T follicular helper cell (primary cell): ENCODE data around the gene ALDH3B2.
"Not testable (repeated sequence)": the region's sequence is repeated elsewhere in the genome, so short reads cannot be mapped to it uniquely, and the experiment has no call there.

ENCODE experiments used
- DNase-seq: peaks from one replicate; pipeline ENCODE4 v3.0.0-alpha.2; 2020; ENCODE audit warnings: low read depth
- total RNA-seq, 2 experiments: gene quantifications; one replicate each; lab custom pipeline; 2026; lab: John Stamatoyannopoulos, UW

Gene ALDH3B2, protein sequence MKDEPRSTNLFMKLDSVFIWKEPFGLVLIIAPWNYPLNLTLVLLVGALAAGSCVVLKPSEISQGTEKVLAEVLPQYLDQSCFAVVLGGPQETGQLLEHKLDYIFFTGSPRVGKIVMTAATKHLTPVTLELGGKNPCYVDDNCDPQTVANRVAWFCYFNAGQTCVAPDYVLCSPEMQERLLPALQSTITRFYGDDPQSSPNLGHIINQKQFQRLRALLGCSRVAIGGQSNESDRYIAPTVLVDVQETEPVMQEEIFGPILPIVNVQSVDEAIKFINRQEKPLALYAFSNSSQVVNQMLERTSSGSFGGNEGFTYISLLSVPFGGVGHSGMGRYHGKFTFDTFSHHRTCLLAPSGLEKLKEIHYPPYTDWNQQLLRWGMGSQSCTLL
- total RNA-seq, result 0 reads per million in 2 experiments

GRCh38 chr11:67674442-67674871, at the start of gene ALDH3B2:
TSS of gene ALDH3B2 (minus strand) at chr11:67674623. CDS start at chr11:67666935, 7,688 bp downstream.
- DNase-seq, result no peak

- DNase-seq, result not testable (repeated sequence)
Measured at GRCh38 chr11:67723036-67723435, 48.6 kb upstream of the ALDH3B2 start.

DNA sequence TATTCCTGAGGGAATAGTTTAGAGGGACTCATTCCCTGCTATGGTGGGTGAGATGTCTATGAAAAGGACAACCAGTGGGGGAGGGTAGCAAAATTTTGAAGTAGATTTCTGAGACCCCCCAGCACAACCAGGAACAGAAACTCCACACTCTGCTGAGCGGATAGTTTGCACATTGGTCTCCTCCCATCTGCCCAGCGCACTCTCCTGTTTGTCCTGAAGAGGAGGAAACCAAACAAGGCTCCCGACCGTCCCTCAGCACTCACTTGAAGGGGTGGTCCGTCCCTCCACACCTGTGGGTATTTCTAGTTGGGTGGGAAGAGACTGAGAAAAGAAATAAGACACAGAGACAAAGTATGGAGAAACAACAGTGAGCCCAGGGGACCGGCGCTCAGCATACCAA, 41.8 kb upstream of the ALDH3B2 start:
- DNase-seq, result not testable (repeated sequence)

DNA sequence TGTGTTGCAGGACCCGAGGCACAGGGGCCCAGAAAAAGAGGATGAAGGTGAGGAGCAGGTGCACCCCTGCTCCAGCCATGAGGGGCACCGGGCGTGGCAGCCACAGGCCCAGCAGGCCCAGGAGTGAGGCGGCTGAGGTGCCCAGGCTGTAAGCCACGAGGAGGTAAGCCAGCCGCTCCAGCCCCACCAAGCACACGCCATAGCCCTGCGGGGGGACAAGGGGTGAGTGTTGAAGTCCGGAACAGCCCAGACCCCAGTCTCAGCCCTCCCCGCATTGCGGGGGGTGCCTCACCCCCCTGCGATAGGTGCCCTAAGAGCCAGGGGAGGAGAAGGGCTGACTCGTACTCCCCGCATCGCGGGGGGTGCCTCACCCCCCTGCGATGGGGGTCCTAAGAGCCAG, 41.4 kb upstream of the ALDH3B2 start:
- not testable (repeated sequence) for DNase-seq

DNA sequence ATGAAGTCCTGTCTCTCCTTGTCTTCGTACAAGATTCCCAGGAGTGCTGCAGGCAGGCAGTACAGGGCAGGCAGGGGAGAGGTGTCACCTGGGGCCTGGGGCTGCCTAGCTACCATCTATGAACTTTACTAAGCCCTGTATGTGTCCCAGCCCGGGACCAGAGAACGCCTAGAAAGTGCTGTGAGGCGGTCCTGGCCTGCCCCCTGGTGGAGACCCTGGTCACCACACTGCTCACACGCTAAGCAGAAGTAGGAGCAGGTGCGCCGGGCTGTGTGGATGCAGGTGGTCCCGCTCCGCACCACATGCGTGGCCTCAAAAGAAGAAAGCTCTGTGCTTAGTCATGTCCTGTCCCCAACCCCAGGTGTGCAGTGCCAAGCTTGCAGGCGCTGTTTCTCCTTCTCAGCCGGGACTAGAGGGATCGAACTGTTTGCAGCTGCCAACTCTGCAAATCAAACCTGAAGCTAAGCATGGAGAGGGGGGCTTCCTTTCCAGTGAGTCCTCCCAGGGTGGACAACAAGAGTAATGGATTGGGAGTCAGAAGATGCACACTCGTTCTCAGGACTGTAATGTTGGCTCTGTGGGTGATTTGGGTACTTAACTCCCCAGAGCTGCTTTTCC, 39.6 kb upstream of the ALDH3B2 start:
- DNase-seq, result peak; percentile 43

DNA sequence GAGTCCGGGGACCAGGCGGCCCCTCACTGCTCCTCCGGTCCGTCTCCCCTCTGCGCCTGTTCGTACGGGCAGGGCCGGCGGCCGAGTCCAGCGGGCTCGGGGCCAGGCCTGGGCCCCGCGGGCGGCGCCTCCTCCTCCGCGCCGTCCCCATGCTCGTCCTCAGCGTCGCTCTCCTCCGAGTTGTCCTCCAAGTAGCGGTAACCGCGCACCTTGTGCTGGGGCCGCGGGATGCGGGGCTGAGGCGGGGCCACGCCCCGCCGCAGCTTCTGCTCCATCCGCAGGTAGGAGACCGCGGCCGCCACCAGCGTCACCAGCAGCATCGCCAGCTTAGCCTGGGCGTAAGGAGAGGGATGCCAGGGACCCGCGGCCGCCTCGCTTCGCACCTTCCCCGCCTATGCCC, 37.3 kb upstream of the ALDH3B2 start:
- not testable (repeated sequence) for DNase-seq

GRCh38 chr11:67711212-67711611, 36.8 kb upstream of the ALDH3B2 start:
- not testable (repeated sequence) for DNase-seq

DNA sequence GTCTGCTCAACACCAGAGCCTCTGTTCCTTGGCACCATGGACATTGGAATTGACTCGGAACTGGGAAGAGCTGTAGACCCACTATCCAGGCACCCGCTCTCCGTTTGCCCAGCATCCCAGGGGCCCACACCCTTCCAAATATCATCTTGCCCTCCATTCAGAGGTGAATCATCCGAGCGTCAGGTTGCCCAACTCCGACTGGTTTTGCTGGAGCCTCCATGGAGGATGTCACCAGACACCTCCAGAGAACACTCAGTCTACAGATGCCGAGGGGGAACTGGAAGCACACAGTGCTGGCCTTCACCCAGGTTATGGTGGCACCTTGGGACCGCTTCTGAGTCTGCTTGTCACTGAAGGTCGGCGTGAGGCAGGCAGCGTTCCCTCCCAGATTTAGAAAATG, 35.4 kb upstream of the ALDH3B2 start:
- DNase-seq, result not testable (repeated sequence)

DNA sequence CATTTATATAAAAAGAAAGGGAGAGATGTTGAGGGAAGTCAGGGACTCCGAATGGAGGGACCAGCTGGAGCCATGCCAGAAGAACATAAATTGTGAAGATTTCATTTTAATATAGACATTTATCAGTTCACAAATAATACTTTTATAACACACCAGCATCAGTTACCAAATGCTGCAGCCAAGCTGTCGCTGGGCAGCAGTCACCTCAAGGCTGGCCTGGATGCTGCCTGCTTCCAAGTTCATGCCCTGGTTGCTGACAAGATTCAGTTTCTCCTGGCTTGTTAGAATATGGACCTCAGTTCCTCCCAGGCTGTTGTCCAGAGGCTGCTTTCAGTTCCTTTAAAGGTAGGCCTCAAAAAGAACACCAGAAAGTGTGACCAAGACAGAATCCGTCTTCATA, 30.8 kb upstream of the ALDH3B2 start:
- DNase-seq, result no peak

GRCh38 chr11:67704524-67704923, 30.1 kb upstream of the ALDH3B2 start:
- DNase-seq, result no peak

GRCh38 chr11:67703709-67704108, 29.3 kb upstream of the ALDH3B2 start:
- DNase-seq, result not testable (repeated sequence)

DNA sequence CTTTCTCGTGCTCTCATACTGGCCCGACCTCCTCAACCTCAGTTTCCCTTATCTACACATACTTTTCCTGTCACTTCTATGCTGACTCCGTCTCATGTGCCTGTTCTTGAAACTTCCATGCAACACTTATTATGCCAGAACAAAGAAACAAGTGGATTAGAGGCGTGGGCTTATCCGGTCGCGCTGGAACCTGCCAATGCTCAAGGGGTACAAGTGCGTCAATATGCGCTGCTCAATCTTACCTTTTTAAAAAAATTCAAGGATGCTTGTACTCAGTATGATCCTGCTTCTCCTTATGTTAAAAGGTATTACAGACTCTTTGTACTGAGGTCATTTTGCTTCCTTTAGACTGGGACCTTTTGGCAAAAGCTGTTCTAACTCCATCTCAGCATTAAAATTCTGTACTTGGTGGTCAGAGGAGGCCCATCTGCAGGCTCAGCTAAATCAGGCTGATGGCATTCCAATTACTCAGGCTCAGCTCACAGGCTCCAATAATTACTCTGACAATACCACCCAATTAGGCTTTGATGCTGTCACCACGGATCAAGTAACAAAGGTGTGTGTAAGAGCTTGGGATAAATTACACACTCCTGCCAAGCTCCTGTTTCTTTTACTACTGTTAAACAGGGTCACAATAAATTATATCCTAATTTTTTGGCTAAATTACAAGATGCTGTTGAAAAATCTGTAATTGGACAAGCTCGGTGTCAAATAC, 26.3 kb upstream of the ALDH3B2 start:
- no peak for DNase-seq

DNA sequence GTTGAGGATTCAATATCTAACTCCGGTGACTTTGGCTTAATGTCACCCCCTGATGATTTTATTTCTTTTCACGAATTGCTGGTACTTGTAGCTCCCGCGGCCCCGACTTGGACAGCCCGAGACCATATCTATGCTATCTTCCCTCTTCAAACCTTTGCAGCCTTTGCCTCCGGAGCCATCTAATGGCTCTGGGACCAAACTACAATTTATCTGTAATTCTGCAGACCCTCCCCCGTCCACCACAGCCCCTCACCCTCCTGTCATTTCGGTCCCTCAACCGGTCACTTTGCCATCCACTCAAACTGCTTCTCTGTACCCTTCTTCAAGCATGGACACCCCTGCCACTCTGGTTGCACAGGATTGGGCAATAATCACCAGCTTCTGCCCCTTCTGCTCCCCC, 25.7 kb upstream of the ALDH3B2 start:
- DNase-seq, result no peak

DNA sequence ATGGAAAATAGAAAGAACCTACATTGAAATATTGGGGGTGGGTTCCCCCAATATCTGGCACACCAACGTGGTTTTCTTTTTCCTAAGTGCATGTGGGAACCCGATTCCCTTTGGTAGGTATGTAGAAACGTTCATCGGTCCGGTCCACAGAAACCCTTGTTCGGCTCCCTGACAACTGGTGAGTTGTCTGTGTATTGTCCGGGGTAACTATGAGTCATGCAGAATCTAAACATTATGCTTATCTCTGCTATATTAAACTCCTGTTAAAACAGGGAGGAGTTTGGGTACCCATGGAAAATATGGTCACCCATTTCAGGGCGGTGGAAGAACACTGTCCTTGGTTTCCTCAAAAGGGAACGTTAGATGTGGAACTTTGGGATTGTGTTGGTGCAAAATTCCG, 25.1 kb upstream of the ALDH3B2 start:
- no peak for DNase-seq

DNA sequence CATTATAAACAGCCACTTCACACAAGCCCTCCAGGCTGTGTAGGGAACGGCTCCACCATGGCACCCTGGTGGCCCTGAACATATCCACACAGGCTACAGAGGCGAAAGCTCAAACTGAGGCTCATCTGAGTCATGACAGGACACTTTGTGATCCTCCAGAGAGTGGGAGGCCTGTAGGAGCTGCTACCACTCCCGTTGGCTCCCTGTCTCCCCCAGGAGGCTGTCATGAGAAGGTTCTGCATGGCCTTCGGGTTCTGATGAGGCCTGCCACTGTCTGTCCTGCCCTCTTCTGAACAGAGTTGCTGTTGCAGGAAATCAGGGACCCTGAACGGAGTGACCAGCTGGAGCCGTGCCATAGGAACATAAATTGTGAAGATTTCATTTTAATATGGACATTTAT, 23.8 kb upstream of the ALDH3B2 start:
- no peak for DNase-seq

DNA sequence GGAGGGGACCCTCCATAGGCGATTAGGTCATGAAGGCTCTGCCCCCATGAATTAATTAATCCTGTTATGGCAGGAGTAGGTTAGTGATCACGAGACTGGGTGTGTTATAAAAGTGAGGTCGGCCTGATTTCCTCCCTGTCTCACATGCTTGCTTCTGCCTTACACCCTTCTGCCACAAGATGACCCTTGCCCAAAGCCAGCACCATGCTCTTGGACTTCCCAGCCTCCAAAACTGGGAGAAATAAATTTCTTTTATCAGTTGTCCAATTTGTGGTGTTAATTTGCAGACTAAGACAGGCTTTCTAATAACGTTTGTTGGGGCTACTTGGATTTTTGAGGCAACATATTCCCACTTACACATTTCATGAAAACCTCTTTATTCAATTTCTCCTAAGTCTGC, 23.4 kb upstream of the ALDH3B2 start:
- DNase-seq, result no peak

- DNase-seq, result no peak
Measured at GRCh38 chr11:67696998-67697397, 22.6 kb upstream of the ALDH3B2 start.

- DNase-seq, result no peak
Measured at GRCh38 chr11:67695606-67696005, 21.2 kb upstream of the ALDH3B2 start.

DNA sequence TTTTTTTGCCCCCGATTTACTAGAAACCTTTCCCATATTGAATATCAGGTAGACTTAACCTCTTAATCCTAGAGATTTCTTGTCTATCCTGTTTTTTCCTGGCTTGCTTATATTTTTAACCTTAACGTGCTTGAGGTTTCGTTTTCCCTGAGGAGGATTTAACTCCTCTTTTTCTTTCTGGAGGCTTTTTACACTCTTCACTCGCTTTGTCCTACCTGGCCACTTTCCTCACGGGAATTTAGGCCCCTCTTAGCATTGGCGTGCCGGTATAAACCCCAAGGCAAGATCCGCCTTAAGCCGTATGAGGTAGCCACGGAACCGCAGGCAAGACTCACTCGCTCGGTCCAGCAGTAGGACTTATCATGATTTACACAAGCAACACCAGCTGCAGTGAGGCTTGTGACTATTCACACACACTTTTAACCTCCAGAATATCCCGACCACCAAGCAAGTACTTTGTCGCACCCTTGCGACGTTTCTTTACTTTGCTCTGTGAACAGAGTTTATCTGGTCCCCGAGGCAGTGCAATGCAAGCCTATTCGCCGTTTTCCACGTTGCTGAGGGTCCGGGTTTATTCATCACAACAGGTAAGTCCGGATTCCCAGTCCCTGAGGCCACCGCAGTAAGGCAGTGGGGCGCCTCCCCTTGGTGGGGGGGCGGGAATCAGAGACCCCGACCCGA, 20.6 kb upstream of the ALDH3B2 start:
- DNase-seq, result no peak

- DNase-seq, result no peak
Measured at GRCh38 chr11:67691149-67691548, 16.7 kb upstream of the ALDH3B2 start.

- DNase-seq, result no peak
Measured at GRCh38 chr11:67689178-67689577, 14.8 kb upstream of the ALDH3B2 start.

- DNase-seq, result no peak
Measured at GRCh38 chr11:67687986-67688385, 13.6 kb upstream of the ALDH3B2 start.
